Body of pancreas (tissue), 4 donors: Measurements from ENCODE around the gene OR4D1. TPM values are rescaled to one million over a fixed set of nuclear protein-coding genes. Genes with fewer than 3 reads are reported as not detected.

ENCODE experiments used
- ATAC-seq: fragments of 150-250 bp; one replicate; pipeline ENCODE4 v1.9.1; 2016
- DNase-seq, 4 donors: peaks; one replicate each; pipeline ENCODE4 v3.0.0-alpha.2; 2019
- H3K27ac ChIP-seq, 4 donors: fragments of 200-600 bp; sonication (generic); 1 replicate in 3 of 4; 2 replicates in 1 of 4; pipeline versions ENCODE4 v1.5.1 to v1.6.1; 2016 to 2019; ENCODE audit warnings: mild to moderate bottlenecking in 1 of 4, mixed read lengths in 1 of 4, moderate library complexity in 1 of 4
- H3K27me3 ChIP-seq, 2 donors: fragments of 200-600 bp; sonication (generic); one replicate each; pipeline ENCODE4 v1.6.0; 2016; ENCODE audit warnings: mild to moderate bottlenecking in 1 of 2
- H3K36me3 ChIP-seq, 2 donors: fragments of 200-600 bp; sonication (generic); replicated peaks in 1 of 2; 2 replicates each; pipeline ENCODE4 v1.5.1; 2016; ENCODE audit warnings: low read depth in 2 of 2; ENCODE audit not compliant: insufficient read depth in 1 of 2
- H3K4me1 ChIP-seq: fragments of 200-600 bp; sonication (generic); one replicate; pipeline ENCODE4 v1.6.0; 2016
- H3K4me3 ChIP-seq, 2 donors: fragments of 200-600 bp; sonication (generic); 1 replicate in 1 of 2; 2 replicates in 1 of 2; pipeline ENCODE4 v1.5.1; 2016 to 2019
- H3K9me3 ChIP-seq, 3 donors: fragments of 200-600 bp; sonication (generic); 1 replicate in 2 of 3; 2 replicates in 1 of 3; pipeline ENCODE4 v1.5.1; 2016
- POLR2A ChIP-seq, 3 donors: fragments of 450-650 bp; IDR thresholded peaks; one replicate each; pipeline ENCODE4 v1.6.1; 2016; ENCODE audit warnings: antibody characterized with exemption in 3 of 3, mild to moderate bottlenecking in 2 of 3
- WGBS, 2 donors: methylation state at CpG; one replicate each; pipeline ENCODE4 v1.1.5; 2017; 5-methylcytosine and 5-hydroxymethylcytosine counted together
- intact Hi-C: fragments of 100-400 bp; cut with DNase I; formaldehyde crosslinking; loops from one replicate; pipeline ENCODE4 v1.15.1; 2023
- total RNA-seq, 2 donors: library from RNA; depleted of rRNA; stranded (reverse); fragments of >200 nt; gene quantifications; one replicate each; pipeline ENCODE4 v1.1.0, GENCODE V29; 2016
- TF ChIP-seq, protein P1 (sequence below), 7 experiments: fragments of 450-650 bp in 4 of 7; fragments of 200-600 bp in 3 of 7; sonication (generic) in 3 of 7; IDR thresholded peaks; one replicate each; pipeline ENCODE4 v1.5.1; 2016 to 2019; ENCODE audit warnings: antibody characterized with exemption in 7 of 7

The OR4D1 gene
- total RNA-seq, 2 donors from 2014 or later, result not detected

- TF ChIP-seq, protein P1, sequence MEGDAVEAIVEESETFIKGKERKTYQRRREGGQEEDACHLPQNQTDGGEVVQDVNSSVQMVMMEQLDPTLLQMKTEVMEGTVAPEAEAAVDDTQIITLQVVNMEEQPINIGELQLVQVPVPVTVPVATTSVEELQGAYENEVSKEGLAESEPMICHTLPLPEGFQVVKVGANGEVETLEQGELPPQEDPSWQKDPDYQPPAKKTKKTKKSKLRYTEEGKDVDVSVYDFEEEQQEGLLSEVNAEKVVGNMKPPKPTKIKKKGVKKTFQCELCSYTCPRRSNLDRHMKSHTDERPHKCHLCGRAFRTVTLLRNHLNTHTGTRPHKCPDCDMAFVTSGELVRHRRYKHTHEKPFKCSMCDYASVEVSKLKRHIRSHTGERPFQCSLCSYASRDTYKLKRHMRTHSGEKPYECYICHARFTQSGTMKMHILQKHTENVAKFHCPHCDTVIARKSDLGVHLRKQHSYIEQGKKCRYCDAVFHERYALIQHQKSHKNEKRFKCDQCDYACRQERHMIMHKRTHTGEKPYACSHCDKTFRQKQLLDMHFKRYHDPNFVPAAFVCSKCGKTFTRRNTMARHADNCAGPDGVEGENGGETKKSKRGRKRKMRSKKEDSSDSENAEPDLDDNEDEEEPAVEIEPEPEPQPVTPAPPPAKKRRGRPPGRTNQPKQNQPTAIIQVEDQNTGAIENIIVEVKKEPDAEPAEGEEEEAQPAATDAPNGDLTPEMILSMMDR (IDR thresholded peaks at IDR 0.05), result no peak
- no peak for TF ChIP-seq POLR2A (IDR thresholded peaks at IDR 0.05)
- no peak overlapping the region for H3K4me3 ChIP-seq
- H3K4me1 ChIP-seq, result no peaks in the 10 kb centered on the region
- ATAC-seq (no peak), DNase-seq (no peak)
- 33 to 56% methylated on average over 4 of the region's 4 CpGs for WGBS, 2 donors
- no peaks in the 10 kb centered on the region for H3K27me3 ChIP-seq
- H3K9me3 ChIP-seq, result no peaks in the 10 kb centered on the region
- H3K36me3 ChIP-seq, result no peaks in the 10 kb centered on the region
- intact Hi-C loops, result no loop called here
- H3K27ac ChIP-seq, result no peak overlapping the region
These were observed 22.4 kb downstream of the OR4D1 start for GRCh38 chr17:58170622-58171021.

GRCh38 chr17:58172369-58173071 lies 24.3 kb downstream of the OR4D1 start:
- no peaks in the 10 kb centered on the region for H3K27me3 ChIP-seq
- H3K27ac ChIP-seq, result no peak overlapping the region
- DNase-seq (peak in 1 of 4 donors; percentile 16), ATAC-seq (no peak)
- TF ChIP-seq, protein P1 (IDR thresholded peaks at IDR 0.05), result peak in 5 of 7 experiments; percentile 8 to 33 (median 26)
- no peak for TF ChIP-seq POLR2A (IDR thresholded peaks at IDR 0.05)
- 28 to 42% methylated on average over 2 of the region's 2 CpGs for WGBS, 2 donors
- no peaks in the 10 kb centered on the region for H3K4me1 ChIP-seq
- H3K4me3 ChIP-seq, result no peak overlapping the region
- intact Hi-C loops, result no loop called here
- H3K36me3 ChIP-seq, result no peaks in the 10 kb centered on the region
- H3K9me3 ChIP-seq, result no peaks in the 10 kb centered on the region

- Histone ChIP-seq H3K4me3 (no peak overlapping the region), H3K27ac (no peak overlapping the region), H3K27me3 (no peaks in the 10 kb centered on the region), H3K36me3 (no peaks in the 10 kb centered on the region), H3K4me1 (no peaks in the 10 kb centered on the region), H3K9me3 (no peaks in the 10 kb centered on the region)
- ATAC-seq (no peak), DNase-seq (no peak)
- no peak for TF ChIP-seq POLR2A (IDR thresholded peaks at IDR 0.05)
- TF ChIP-seq, protein P1 (IDR thresholded peaks at IDR 0.05), result no peak
- 40 to 58% methylated on average over 3 of the region's 3 CpGs for WGBS, 2 donors
- intact Hi-C loops, result no loop called here
These were observed 26.7 kb downstream of the OR4D1 start for GRCh38 chr17:58174871-58175270.

- no peaks in the 10 kb centered on the region for H3K4me1 ChIP-seq
- no peaks in the 10 kb centered on the region for H3K9me3 ChIP-seq
- TF ChIP-seq, protein P1 (IDR thresholded peaks at IDR 0.05), result no peak
- TF ChIP-seq POLR2A (IDR thresholded peaks at IDR 0.05), result no peak
- H3K36me3 ChIP-seq, result no peaks in the 10 kb centered on the region
- DNase-seq (no peak), ATAC-seq (no peak)
- intact Hi-C loops, result no loop called here
- H3K27me3 ChIP-seq, result no peaks in the 10 kb centered on the region
- 32 to 35% methylated on average over 7 of the region's 7 CpGs for WGBS, 2 donors
- no peak overlapping the region for H3K4me3 ChIP-seq
- H3K27ac ChIP-seq, result no peak overlapping the region
These were observed 28.0 kb downstream of the OR4D1 start for GRCh38 chr17:58176200-58176599.

GRCh38 chr17:58181796-58182195 lies 33.6 kb downstream of the OR4D1 start:
- Histone ChIP-seq H3K27me3 (no peaks in the 10 kb centered on the region), H3K4me1 (no peaks in the 10 kb centered on the region), H3K9me3 (no peaks in the 10 kb centered on the region), H3K36me3 (no peaks in the 10 kb centered on the region), H3K27ac (no peak overlapping the region), H3K4me3 (no peak overlapping the region)
- WGBS, 2 donors, result 58 to 61% methylated on average over 3 to 4 of the region's 4 CpGs
- intact Hi-C loops, result no loop called here
- DNase-seq (no peak), ATAC-seq (no peak)
- no peak for TF ChIP-seq POLR2A (IDR thresholded peaks at IDR 0.05)
- TF ChIP-seq, protein P1 (IDR thresholded peaks at IDR 0.05), result no peak
